Middle frontal gyrus (tissue), 1 donor: ENCODE data around the gene C1orf21.

Experiments used
- DNase-seq: peaks from one replicate; pipeline ENCODE4 v3.0.0-alpha.2; 2015; ENCODE audit warnings: low spot score; ENCODE audit errors: extremely low spot score

The C1orf21 gene

DNA sequence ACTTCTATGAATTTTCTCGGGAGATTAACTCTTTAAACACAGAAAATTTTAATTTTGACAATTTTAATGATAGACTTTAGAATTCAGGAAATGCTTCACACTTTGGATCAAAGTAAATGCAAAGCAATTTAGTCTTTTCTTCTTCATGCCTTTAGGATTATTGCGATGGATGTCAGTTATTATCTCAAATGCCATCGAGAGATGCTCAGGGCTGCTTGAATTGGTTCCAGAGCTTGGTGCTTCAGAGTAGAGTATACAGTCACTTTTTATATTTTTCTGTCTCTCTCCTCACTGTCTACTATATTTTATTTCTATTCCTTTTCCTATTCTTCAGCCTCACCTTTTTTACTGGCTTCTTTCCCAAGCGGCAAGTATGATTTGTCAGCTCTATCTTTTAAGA is 59.2 kb downstream of the C1orf21 start:
- no peak for DNase-seq

- DNase-seq = no peak
Observed at GRCh38 chr1:184447651-184448185, 60.9 kb downstream of the C1orf21 start.

- DNase-seq = no peak
Observed at GRCh38 chr1:184449916-184450315, 63.1 kb downstream of the C1orf21 start.

GRCh38 chr1:184455786-184456185 is 69.0 kb downstream of the C1orf21 start:
- no peak for DNase-seq

- DNase-seq = no peak
Observed at GRCh38 chr1:184456189-184456588, 69.4 kb downstream of the C1orf21 start.

DNA sequence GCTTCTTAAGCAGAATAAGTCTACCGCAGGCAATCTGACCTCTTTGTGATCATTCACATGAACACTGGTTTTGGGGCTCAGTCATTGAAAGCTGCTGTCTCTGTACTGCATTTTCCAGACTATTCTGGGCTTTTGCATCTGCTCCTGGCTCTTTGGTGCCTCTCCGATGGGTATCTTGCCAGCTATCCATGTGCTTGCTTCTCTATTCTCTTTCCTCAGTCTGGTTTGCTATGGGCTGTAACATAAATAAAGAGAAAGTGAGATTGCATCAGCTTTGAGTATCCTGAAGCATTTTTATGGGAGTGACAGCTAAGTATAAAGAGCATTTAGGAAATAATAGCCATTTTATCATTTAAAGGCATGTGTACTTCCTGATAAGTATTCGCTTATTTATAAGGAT is 70.7 kb downstream of the C1orf21 start:
- no peak for DNase-seq

- no peak for DNase-seq
Observed at GRCh38 chr1:184461321-184461720, 74.5 kb downstream of the C1orf21 start.

GRCh38 chr1:184462155-184462554 is 75.3 kb downstream of the C1orf21 start:
- no peak for DNase-seq

- no peak for DNase-seq
Observed at GRCh38 chr1:184462990-184463389, 76.2 kb downstream of the C1orf21 start.

DNA sequence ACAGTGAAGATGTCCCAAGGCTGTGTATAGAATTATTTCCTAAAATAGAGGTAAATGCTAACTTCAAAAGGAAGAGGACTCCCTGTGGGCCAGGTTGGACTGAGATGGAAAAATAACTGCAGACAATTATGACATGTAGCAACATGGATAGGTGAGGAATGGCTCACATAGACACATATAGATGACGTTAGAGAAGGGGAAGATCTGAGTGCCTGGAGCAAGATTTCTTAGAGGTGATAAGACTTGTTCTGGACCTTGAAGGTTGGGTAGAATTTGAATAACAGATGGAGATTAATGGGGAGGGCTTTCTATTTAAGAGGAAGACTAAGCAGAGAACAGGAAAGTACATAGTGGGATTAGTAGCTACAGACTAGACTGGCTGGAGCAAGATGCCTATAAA is 76.9 kb downstream of the C1orf21 start:
- DNase-seq = no peak

DNA sequence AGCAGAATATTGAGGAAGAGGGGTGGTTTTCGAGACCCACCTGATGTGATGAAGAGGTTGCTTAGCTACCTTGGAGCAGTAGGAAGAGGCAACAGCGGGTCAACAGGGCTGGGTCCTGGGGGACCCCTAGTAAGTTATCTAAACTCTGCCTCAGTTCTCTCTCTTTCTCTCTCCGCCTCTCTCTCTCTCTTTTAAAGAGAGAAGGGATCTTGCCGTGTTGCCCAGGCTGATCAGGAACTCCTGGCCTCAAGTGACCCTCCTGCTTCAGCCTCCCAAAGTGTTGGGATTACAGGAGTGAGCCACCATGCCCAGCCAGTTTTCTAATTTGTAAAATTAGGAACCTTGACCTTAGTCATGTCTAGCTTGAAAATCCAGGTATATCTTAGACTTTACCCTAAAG is 77.9 kb downstream of the C1orf21 start:
- DNase-seq = no peak

DNA sequence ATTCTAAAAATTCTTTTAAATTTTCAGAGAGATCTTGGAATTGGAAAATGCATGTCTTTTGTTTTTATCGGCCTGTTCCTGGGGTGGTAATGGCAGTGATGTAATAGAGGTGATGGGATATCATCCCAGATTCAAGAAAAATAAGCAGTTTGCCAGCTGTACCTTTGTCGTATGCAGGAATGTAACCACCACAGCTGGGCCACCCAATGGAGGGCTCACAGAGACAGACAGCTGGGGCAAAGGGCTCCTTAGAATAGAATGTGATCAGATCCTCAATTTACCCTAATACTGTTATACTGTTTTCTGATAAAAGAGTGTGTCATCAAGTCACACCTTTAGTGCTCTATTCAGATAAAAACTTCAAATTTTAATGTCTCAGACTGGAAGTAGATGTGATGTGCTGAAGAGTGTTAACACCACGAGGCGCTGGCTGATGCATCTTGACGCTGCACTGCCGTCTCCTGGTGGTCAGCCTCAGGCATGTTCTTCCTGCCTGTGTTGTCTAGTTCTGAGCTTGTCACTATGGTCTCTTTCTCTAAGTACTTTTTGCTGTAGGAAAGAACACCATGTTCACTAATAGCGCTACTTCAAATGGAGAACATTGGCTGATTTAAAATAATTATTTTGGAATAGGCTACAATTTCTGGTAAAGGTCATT is 78.8 kb downstream of the C1orf21 start:
- no peak for DNase-seq

DNA sequence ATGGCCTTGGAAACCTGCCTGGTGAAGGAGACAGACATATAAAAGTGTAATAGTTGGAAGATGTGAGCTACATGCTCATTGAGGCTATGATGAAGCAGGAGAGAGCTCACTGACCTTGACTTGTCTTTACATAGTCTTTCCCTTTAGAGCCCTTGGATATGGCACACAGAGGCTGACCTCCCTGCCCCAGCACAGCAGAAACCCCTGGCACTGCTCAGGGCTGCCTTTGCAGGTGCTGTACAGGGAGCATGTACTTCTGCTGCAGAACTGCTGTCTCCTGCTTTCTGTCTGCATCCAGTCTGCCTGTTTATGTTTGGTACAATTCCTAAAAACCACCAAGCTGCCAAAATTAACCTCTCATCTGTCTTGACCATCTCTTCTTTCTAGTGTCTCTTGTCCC is 80.5 kb downstream of the C1orf21 start:
- DNase-seq = no peak

GRCh38 chr1:184469396-184469795 is 82.6 kb downstream of the C1orf21 start:
- no peak for DNase-seq

- no peak for DNase-seq
Observed at GRCh38 chr1:184471686-184472085, 84.9 kb downstream of the C1orf21 start.

DNA sequence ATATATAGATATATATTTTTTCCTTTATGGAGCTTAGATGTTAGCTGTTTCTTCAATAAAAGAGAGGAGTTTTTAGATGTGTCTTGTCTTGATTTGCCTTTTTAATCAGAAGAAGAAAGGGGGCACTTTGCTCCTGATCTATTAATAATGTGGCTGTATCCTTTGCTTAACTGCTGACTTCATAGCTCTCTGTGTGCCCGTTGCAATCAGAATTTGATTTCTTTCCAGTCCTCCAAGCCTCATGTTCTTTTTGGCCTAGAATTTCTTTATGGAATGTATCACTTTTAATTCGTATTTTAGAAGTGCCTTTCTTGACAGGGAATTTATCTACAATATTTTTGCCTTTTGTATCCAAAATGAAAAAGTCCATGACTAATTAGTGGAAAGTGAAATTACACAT is 85.3 kb downstream of the C1orf21 start:
- no peak for DNase-seq

GRCh38 chr1:184473176-184473966 is 86.5 kb downstream of the C1orf21 start:
- DNase-seq = no peak

DNA sequence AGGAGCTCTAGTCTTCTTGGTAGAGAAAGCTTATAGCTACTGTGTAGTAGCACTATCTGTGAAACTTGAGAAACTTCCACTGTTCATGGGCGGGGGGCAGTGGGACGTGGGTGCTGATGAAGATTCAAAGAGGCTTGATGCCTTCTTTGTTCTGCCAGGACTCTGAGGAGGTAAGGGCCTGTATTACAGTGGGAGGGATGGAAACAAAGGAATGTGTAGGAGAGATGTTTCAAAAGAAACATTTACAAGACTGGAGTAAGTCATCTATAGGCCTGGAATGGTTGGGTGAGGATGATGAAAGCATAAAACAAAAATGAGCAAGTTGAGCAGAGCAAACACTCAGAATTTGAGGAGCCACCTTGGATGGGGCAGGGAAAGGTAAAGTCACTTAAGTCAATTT is 89.4 kb downstream of the C1orf21 start:
- DNase-seq = no peak

- no peak for DNase-seq
Observed at GRCh38 chr1:184479435-184480167, 92.8 kb downstream of the C1orf21 start.

DNA sequence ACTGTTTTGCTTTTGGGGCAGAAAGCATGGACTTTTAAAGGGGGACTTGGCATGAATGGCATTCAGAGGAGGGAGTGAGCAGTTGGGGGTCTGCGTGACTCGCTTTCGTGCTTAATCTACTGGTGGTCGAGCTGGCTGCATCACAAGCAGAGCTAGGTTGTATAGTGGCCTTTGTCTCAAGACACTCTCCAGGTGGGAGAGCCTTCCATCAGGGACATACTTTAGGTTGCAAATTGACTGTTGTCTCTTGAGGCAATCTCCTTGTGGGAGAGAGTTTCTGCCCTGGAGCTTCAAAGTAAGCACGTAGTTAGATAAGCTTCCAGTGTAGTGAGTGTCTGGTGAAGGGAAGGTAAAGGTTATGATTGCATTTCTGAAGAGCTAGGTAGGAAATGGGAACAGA is 93.9 kb downstream of the C1orf21 start:
- DNase-seq = no peak

- no peak for DNase-seq
Observed at GRCh38 chr1:184482136-184482535, 95.3 kb downstream of the C1orf21 start.

GRCh38 chr1:184483101-184483683 is 96.4 kb downstream of the C1orf21 start:
- DNase-seq = no peak
